HepG2 (cell line): Measurements from ENCODE around the gene TIMM44. TPM values are rescaled to one million over a fixed set of nuclear protein-coding genes. Genes with fewer than 3 reads are reported as not detected.

Source experiments
- AHR ChIP-seq: IDR thresholded peaks from 2 replicates; pipeline ENCODE4 v1.6.1; 2018; ENCODE audit warnings: missing genetic modification reagents, missing compliant biosample characterization
- ATM ChIP-seq: fragments of 450-650 bp; IDR thresholded peaks from 2 replicates; pipeline ENCODE4 v1.7.1; 2017; ENCODE audit warnings: mild to moderate bottlenecking, borderline replicate concordance
- GABPA ChIP-seq, 2 experiments: IDR thresholded peaks; 2 replicates each; pipeline ENCODE4 v1.6.1; 2011 to 2016; ENCODE audit warnings: low read depth in 2 of 2, low read length in 1 of 2, missing biosample characterization in 1 of 2, missing genetic modification characterization in 1 of 2
- HNF4A ChIP-seq: sonication (generic); formaldehyde crosslinking; IDR thresholded peaks from 2 replicates; pipeline ENCODE4 v1.4.0; 2020; ENCODE audit warnings: missing genetic modification reagents
- HOXD1 ChIP-seq: sonication (generic); formaldehyde crosslinking; IDR thresholded peaks from 2 replicates; pipeline ENCODE4 v1.5.0; 2020; ENCODE audit warnings: missing genetic modification reagents
- PAF1 ChIP-seq: IDR thresholded peaks from 2 replicates; pipeline ENCODE4 v1.6.1; 2016; ENCODE audit warnings: missing genetic modification reagents, missing compliant biosample characterization
- RXRA ChIP-seq: sonication (generic); formaldehyde crosslinking; IDR thresholded peaks from 2 replicates; pipeline ENCODE4 v1.5.1; 2020; ENCODE audit warnings: missing genetic modification reagents
- SP1 ChIP-seq, 2 experiments: fragments of 450-650 bp in 1 of 2; sonication (generic) in 1 of 2; formaldehyde crosslinking in 1 of 2; IDR thresholded peaks; 2 replicates each; pipeline versions ENCODE4 v1.4.0 to v1.6.1; 2016 to 2020; ENCODE audit warnings: missing genetic modification reagents in 1 of 2
- SRY ChIP-seq: sonication (generic); formaldehyde crosslinking; IDR thresholded peaks from 2 replicates; pipeline ENCODE4 v1.8.0; 2022; ENCODE audit warnings: mild to moderate bottlenecking, missing genetic modification reagents
- TOE1 ChIP-seq: sonication (generic); formaldehyde crosslinking; IDR thresholded peaks from 2 replicates; pipeline ENCODE4 v1.4.0; 2020; ENCODE audit warnings: mild to moderate bottlenecking, missing genetic modification reagents
- WIZ ChIP-seq: sonication (generic); formaldehyde crosslinking; IDR thresholded peaks from 2 replicates; pipeline ENCODE4 v1.5.1; 2020; ENCODE audit warnings: mild to moderate bottlenecking, missing genetic modification reagents
- ZNF232 ChIP-seq: sonication (generic); formaldehyde crosslinking; IDR thresholded peaks from 2 replicates; pipeline ENCODE4 v1.4.0; 2020; ENCODE audit warnings: missing genetic modification reagents, borderline replicate concordance
- ZNF317 ChIP-seq: sonication (generic); formaldehyde crosslinking; IDR thresholded peaks from 2 replicates; pipeline ENCODE4 v1.5.0; 2020; ENCODE audit warnings: mild to moderate bottlenecking, missing genetic modification reagents
- ZNF747 ChIP-seq: sonication (generic); formaldehyde crosslinking; IDR thresholded peaks from 2 replicates; pipeline ENCODE4 v1.8.1; 2023; ENCODE audit warnings: missing genetic modification reagents, mild to moderate bottlenecking, borderline replicate concordance
- ZNF883 ChIP-seq: sonication (generic); formaldehyde crosslinking; IDR thresholded peaks from 2 replicates; pipeline ENCODE4 v1.5.1; 2020; ENCODE audit warnings: mild to moderate bottlenecking, missing genetic modification reagents; ENCODE audit errors: not compliant biosample characterization
- polyA plus RNA-seq, 8 experiments: library from polyadenylated mRNA; depleted of rRNA in 3 of 8; stranded (reverse) in 7 of 8; unstranded in 1 of 8; fragments of >200 nt; fragmentation: Illumina TruSeq in 4 of 8; extraction: Trizol in 4 of 8; gene quantifications; 2 replicates each; pipeline versions ENCODE4 v1.2.1 to v1.2.3, GENCODE V29; 2011 to 2016; ENCODE audit warnings: low read depth in 4 of 8, missing spikeins in 1 of 8, mixed read lengths in 1 of 8; ENCODE audit not compliant: insufficient read depth in 1 of 8
- total RNA-seq, 5 experiments: library from RNA; depleted of rRNA; stranded (reverse); fragments of >200 nt; fragmentation: Illumina TruSeq; extraction: Trizol; gene quantifications; 2 replicates each; pipeline ENCODE4 v1.2.3, GENCODE V29; 2016; ENCODE audit warnings: low read depth in 1 of 5
- TF ChIP-seq, protein P1 (sequence below): sonication (generic); formaldehyde crosslinking; IDR thresholded peaks from 2 replicates; pipeline ENCODE4 v1.4.0; 2020; ENCODE audit warnings: mild to moderate bottlenecking, missing genetic modification reagents
- TF ChIP-seq, protein P2 (sequence below): sonication (generic); formaldehyde crosslinking; IDR thresholded peaks from 2 replicates; pipeline ENCODE4 v1.5.1; 2020; ENCODE audit warnings: mild to moderate bottlenecking, moderate library complexity, missing genetic modification reagents
- TF ChIP-seq, protein P3 (sequence below): sonication (generic); formaldehyde crosslinking; IDR thresholded peaks from 2 replicates; pipeline ENCODE4 v1.8.0; 2022; ENCODE audit warnings: mild to moderate bottlenecking, missing genetic modification reagents
- TF ChIP-seq, protein P4 (sequence below): sonication (generic); formaldehyde crosslinking; IDR thresholded peaks from 2 replicates; pipeline ENCODE4 v1.9.0; 2021; ENCODE audit warnings: missing genetic modification reagents, borderline replicate concordance
- TF ChIP-seq, protein P5 (sequence below): sonication (generic); formaldehyde crosslinking; IDR thresholded peaks from 2 replicates; pipeline ENCODE4 v1.5.0; 2020; ENCODE audit warnings: missing genetic modification reagents

The TIMM44 gene
- total and polyA plus RNA-seq, 2 of the 13 experiments (the other 11 are each of a cell fraction or from before 2014, with no cell fraction given): 42.9 to 72.6 TPM

DNA sequence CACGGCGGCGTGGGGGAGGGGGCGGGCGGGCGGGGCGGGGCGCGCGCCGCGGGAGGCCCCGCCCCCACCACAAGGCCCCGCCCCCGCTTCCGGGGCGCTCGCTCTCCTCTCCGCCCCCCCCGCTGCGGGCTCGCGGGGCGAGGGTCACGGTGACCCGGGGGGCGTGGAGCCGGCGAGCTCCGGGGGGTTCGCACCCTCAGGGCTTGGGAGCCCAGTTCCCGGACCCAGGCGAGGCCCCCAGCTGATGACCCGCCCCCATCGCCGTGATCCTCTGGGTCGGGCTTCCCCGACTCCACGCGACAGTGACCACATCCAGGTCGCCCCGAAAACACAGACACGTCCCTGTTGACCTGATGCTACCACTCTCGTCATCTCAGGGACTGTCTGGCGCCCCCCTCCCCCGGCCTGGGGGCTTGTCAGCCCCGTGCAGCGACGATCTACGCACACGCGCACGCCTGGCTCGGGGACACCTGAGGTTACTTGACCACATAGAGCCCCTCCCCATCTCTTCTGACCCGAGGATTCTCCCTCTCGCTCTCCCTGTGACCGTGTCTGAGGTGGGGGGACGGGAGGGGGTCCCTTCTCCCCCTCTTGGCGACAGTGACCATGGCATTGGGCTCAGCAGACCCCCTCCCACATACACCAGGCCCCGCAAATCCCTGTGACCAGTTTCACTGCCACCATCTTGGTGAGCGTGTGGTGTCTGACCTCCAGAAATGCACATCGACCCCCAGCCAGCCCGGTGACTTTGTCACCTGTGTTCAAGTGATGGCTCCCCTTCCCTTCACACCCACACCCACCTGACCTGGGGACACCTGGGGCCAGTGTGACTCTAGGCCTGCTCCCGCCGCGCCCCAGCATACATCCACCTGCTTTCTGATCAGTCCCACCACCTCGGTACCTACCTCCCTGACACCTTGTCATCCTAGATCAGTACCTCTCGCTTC, 39.1 kb downstream of the TIMM44 start (continued):
- TF ChIP-seq GABPA (IDR thresholded peaks at IDR 0.05; ENCODE audit: low read depth, low read length) (no peak), GABPA (CRISPR knock-in tag; IDR thresholded peaks at IDR 0.05; ENCODE audit: low read depth) (0 out of 2 replicates have a peak, but pooled peaks have one; percentile 29), RXRA (peak; percentile 34; the same call in 1 of the 2 replicates), SP1 (IDR thresholded peaks at IDR 0.05) (no peak), SP1 (CRISPR knock-in tag; IDR thresholded peaks at IDR 0.05) (no peak), WIZ (CRISPR knock-in tag) (peak; percentile 18; the same call in 1 of the 2 replicates), ATM (no peak), ZNF747 (CRISPR knock-in tag) (no peak), HNF4A (CRISPR knock-in tag) (no peak), ZNF232 (0 out of 2 replicates have a peak, but pooled peaks have one; percentile 48), TOE1 (CRISPR knock-in tag) (no peak), PAF1 (CRISPR knock-in tag) (no peak), ZNF883 (no peak), HOXD1 (CRISPR knock-in tag) (0 out of 2 replicates have a peak, but pooled peaks have one; percentile 57), SRY (CRISPR knock-in tag) (0 out of 2 replicates have a peak, but pooled peaks have one; percentile 7), ZNF317 (CRISPR knock-in tag) (0 out of 2 replicates have a peak, but pooled peaks have one; percentile 26), AHR (CRISPR knock-in tag) (no peak)
- TF ChIP-seq, protein P1, sequence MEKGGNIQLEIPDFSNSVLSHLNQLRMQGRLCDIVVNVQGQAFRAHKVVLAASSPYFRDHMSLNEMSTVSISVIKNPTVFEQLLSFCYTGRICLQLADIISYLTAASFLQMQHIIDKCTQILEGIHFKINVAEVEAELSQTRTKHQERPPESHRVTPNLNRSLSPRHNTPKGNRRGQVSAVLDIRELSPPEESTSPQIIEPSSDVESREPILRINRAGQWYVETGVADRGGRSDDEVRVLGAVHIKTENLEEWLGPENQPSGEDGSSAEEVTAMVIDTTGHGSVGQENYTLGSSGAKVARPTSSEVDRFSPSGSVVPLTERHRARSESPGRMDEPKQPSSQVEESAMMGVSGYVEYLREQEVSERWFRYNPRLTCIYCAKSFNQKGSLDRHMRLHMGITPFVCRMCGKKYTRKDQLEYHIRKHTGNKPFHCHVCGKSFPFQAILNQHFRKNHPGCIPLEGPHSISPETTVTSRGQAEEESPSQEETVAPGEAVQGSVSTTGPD (CRISPR knock-in tag): no peak
- TF ChIP-seq, protein P2, sequence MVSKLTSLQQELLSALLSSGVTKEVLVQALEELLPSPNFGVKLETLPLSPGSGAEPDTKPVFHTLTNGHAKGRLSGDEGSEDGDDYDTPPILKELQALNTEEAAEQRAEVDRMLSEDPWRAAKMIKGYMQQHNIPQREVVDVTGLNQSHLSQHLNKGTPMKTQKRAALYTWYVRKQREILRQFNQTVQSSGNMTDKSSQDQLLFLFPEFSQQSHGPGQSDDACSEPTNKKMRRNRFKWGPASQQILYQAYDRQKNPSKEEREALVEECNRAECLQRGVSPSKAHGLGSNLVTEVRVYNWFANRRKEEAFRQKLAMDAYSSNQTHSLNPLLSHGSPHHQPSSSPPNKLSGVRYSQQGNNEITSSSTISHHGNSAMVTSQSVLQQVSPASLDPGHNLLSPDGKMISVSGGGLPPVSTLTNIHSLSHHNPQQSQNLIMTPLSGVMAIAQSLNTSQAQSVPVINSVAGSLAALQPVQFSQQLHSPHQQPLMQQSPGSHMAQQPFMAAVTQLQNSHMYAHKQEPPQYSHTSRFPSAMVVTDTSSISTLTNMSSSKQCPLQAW (CRISPR knock-in tag): peak; percentile 65
- TF ChIP-seq, protein P3, sequence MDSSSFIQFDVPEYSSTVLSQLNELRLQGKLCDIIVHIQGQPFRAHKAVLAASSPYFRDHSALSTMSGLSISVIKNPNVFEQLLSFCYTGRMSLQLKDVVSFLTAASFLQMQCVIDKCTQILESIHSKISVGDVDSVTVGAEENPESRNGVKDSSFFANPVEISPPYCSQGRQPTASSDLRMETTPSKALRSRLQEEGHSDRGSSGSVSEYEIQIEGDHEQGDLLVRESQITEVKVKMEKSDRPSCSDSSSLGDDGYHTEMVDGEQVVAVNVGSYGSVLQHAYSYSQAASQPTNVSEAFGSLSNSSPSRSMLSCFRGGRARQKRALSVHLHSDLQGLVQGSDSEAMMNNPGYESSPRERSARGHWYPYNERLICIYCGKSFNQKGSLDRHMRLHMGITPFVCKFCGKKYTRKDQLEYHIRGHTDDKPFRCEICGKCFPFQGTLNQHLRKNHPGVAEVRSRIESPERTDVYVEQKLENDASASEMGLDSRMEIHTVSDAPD (CRISPR knock-in tag): peak; percentile 24; the same call in 1 of the 2 replicates
- TF ChIP-seq, protein P4, sequence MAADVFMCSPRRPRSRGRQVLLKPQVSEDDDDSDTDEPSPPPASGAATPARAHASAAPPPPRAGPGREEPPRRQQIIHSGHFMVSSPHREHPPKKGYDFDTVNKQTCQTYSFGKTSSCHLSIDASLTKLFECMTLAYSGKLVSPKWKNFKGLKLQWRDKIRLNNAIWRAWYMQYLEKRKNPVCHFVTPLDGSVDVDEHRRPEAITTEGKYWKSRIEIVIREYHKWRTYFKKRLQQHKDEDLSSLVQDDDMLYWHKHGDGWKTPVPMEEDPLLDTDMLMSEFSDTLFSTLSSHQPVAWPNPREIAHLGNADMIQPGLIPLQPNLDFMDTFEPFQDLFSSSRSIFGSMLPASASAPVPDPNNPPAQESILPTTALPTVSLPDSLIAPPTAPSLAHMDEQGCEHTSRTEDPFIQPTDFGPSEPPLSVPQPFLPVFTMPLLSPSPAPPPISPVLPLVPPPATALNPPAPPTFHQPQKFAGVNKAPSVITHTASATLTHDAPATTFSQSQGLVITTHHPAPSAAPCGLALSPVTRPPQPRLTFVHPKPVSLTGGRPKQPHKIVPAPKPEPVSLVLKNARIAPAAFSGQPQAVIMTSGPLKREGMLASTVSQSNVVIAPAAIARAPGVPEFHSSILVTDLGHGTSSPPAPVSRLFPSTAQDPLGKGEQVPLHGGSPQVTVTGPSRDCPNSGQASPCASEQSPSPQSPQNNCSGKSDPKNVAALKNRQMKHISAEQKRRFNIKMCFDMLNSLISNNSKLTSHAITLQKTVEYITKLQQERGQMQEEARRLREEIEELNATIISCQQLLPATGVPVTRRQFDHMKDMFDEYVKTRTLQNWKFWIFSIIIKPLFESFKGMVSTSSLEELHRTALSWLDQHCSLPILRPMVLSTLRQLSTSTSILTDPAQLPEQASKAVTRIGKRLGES (CRISPR knock-in tag): no peak
- TF ChIP-seq, protein P5, sequence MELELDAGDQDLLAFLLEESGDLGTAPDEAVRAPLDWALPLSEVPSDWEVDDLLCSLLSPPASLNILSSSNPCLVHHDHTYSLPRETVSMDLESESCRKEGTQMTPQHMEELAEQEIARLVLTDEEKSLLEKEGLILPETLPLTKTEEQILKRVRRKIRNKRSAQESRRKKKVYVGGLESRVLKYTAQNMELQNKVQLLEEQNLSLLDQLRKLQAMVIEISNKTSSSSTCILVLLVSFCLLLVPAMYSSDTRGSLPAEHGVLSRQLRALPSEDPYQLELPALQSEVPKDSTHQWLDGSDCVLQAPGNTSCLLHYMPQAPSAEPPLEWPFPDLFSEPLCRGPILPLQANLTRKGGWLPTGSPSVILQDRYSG (CRISPR knock-in tag): no peak
